ENCODE measurements around the gene PDE9A. TPM values are rescaled to one million over a fixed set of nuclear protein-coding genes. Genes with fewer than 3 reads are reported as not detected.
"Not testable (repeated sequence)": the region's sequence is repeated elsewhere in the genome, so short reads cannot be mapped to it uniquely, and the experiment has no call there.

The PDE9A gene
- total RNA-seq, 1 experiment from 2014 or later = 14.9 TPM

DNA sequence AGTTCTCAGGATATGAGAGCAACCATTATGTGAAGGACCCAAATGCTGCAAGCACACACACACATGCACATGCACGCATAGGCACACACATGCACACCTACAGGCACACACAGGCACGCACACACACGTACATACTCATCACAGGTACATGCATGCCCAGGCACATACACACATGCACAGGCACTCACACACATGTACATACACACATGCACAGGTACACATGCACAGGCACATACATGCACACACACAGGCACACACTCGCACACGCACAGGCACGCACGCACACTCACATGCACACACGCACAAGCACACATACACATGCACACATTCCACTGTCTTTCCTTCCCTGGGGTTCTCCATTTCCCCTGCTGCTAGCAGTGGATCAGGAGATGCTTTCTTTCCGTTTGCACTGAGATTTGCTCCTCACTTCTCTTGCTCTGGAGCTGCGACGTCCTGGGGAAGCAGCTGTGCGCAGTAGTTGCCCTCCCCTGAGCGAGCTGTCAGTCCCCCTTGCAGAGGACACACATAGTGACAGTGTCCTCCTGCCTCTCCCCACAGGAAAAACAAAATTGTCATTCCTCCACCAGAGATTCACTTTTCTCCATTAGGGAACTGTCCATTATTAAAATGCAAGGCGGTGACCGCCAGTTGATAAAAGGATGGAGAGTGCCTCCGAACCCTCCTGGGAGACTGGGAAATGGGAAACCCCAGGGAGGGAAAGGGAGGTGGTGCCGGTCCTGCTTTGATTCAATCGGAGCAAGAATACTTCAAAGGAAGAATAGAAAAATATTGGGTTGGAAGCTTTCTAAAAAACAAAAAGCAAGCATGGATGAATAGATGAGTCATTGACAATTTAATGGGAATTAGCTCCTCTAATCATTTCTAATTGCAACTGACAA lies 156.4 kb downstream of the PDE9A start:
- H3K27ac ChIP-seq = no peak overlapping the region
- H3K36me3 ChIP-seq = no peaks in the 10 kb centered on the region
- no peaks in the 10 kb centered on the region for H3K27me3 ChIP-seq
- no peaks in the 10 kb centered on the region for H3K4me1 ChIP-seq
- H3K4me3 ChIP-seq = no peak overlapping the region
- no peak for DNase-seq
- peaks cover 2% of the 10 kb centered on the region for H3K9me3 ChIP-seq (replicated peaks)

- no peak for DNase-seq
- Histone ChIP-seq H3K4me3 (no peak overlapping the region), H3K9me3 (replicated peaks) (peaks cover 7% of the 10 kb centered on the region), H3K4me1 (no peaks in the 10 kb centered on the region), H3K36me3 (no peaks in the 10 kb centered on the region), H3K27me3 (no peaks in the 10 kb centered on the region), H3K27ac (no peak overlapping the region)
Observed at GRCh38 chr21:42811960-42812359, 158.5 kb downstream of the PDE9A start.

DNA sequence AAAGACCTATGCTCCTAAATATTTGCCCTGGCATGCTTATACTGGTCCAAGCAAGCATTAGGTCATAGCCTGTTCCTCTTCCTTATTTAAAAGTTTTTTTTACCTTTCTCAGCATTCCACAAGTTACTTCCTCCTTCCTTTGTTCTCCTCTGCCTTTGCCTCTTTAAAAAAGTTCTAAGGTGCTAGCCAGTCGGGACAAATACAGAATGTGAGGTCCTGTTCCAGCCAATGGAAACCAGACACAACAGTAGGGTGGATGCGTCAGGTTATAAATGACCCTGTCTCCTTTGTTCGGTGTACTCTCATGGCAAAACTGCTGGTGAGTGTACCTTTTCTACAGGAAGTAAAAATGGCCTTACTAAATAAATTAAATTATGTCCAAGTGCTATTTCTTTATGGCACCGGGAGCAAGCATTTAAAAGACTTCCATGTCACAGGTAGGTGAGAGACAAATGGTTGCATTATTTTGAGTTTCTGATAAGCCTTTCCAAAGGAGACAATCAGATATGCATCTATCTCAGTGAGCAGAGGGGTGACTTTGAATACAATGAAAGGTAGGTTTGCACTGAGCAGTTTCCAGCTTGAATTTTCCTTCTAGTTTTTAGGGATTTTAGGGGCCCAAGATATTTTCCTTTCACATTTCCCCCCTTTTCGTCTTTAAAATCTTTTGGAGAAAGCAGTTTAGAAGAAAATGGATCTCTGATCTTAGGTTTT lies 159.3 kb downstream of the PDE9A start:
- not testable (repeated sequence) for H3K27me3 ChIP-seq; DNase-seq; H3K9me3 ChIP-seq (replicated peaks)

GRCh38 chr21:42815217-42815616 lies 161.8 kb downstream of the PDE9A start:
- H3K4me1 ChIP-seq = no peaks in the 10 kb centered on the region
- H3K36me3 ChIP-seq = no peaks in the 10 kb centered on the region
- H3K4me3 ChIP-seq = no peak overlapping the region
- H3K27ac ChIP-seq = no peak overlapping the region
- no peaks in the 10 kb centered on the region for H3K27me3 ChIP-seq
- H3K9me3 ChIP-seq (replicated peaks) = peaks cover 7% of the 10 kb centered on the region
- no peak for DNase-seq

More for the DNA sequence above, 159.3 kb downstream of the PDE9A start:
- not testable (repeated sequence) for H3K27ac ChIP-seq, H3K36me3 ChIP-seq, H3K4me1 ChIP-seq, H3K4me3 ChIP-seq

- H3K27me3 ChIP-seq = no peaks in the 10 kb centered on the region
- no peaks in the 10 kb centered on the region for H3K4me1 ChIP-seq
- peak; percentile 54 to 72 for DNase-seq
- no peaks in the 10 kb centered on the region for H3K36me3 ChIP-seq
- H3K27ac ChIP-seq = no peak overlapping the region
- H3K9me3 ChIP-seq (replicated peaks) = peaks cover 7% of the 10 kb centered on the region
- no peak overlapping the region for H3K4me3 ChIP-seq
Observed at GRCh38 chr21:42818328-42818749, 164.9 kb downstream of the PDE9A start.

DNA sequence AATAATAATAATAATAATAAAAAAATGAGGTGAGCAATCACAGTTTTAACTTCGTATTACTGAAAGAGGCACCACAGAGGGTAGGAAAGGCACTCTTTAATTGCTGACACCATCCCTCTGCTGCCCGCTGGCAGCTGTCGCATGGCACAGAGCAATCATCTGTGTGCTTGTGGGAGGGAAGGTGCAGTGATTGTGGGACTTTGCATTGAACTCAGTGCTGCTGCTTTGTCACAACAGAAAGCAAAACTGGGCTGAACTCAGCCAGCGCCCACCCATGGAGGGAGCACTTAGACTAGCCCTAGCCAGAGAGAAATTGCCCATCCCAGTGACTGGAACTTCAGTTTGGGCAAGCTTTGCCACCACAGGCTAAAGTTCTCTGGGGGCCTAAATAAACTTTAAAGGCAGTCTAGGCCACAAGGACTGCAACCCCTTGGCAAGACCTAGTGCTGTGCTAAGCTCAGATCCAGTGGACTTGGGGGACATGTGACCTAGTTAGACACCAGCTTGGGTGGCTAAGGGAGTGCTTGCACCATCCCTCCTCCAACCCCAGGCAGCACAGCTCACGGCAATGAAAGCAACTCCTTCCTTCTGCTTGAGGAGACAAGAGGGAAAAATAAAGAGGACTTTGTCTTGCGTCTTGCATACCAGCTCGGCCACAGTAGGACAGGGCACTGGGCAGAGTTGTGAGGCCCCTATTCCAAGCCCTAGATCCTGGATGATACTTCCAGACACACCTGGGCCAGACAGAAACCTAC lies 166.6 kb downstream of the PDE9A start:
- H3K27ac ChIP-seq = no peak overlapping the region
- peaks cover 3% of the 10 kb centered on the region for H3K9me3 ChIP-seq (replicated peaks)
- DNase-seq = no peak
- H3K27me3 ChIP-seq = no peaks in the 10 kb centered on the region
- no peak overlapping the region for H3K4me3 ChIP-seq
- H3K36me3 ChIP-seq = no peaks in the 10 kb centered on the region
- H3K4me1 ChIP-seq = no peaks in the 10 kb centered on the region

GRCh38 chr21:42820616-42821465 lies 167.4 kb downstream of the PDE9A start:
- H3K27me3 ChIP-seq = no peaks in the 10 kb centered on the region
- H3K9me3 ChIP-seq (replicated peaks) = no peaks in the 10 kb centered on the region; the same call in 1 of the 2 replicates
- DNase-seq = no peak
- no peaks in the 10 kb centered on the region for H3K36me3 ChIP-seq
- H3K4me3 ChIP-seq = no peak overlapping the region
- no peak overlapping the region for H3K27ac ChIP-seq
- no peaks in the 10 kb centered on the region for H3K4me1 ChIP-seq

Other genes with a start within 250 kb of the PDE9A start
- gene UBASH3A, start 249.7 kb upstream of the PDE9A start, total RNA-seq (2014; rRNA removed; shearing (Covaris generic)) = not detected in 2 replicates
- gene RSPH1, start 157.4 kb upstream of the PDE9A start, total RNA-seq (2014; rRNA removed; shearing (Covaris generic)) = not detected in 2 replicates
- not detected in 2 replicates for gene SLC37A1, start 139.8 kb upstream of the PDE9A start, total RNA-seq (2014; rRNA removed; shearing (Covaris generic))
- gene WDR4, start 225.9 kb downstream of the PDE9A start, total RNA-seq (2014; rRNA removed; shearing (Covaris generic)) = 21.8 and 25.7 TPM in 2 replicates
- gene NDUFV3, start 239.7 kb downstream of the PDE9A start, total RNA-seq (2014; rRNA removed; shearing (Covaris generic)) = 27.6 and 27.8 TPM in 2 replicates